Osteocyte (in vitro differentiated cells): ENCODE results near the gene TMEM232. TPM values are rescaled to one million over a fixed set of nuclear protein-coding genes. Genes with fewer than 3 reads are reported as not detected.

ENCODE experiments used
- DNase-seq: peaks from one replicate; pipeline ENCODE4 v3.0.0; 2021; ENCODE audit warnings: mixed read lengths; ENCODE audit not compliant: unreplicated experiment; ENCODE audit errors: extremely low spot score
- H3K27ac Mint-ChIP-seq: one replicate; pipeline ENCODE4 v1.8.0; 2021; ENCODE audit warnings: mild to moderate bottlenecking, mixed read lengths; ENCODE audit not compliant: unreplicated experiment
- H3K27me3 Mint-ChIP-seq: one replicate; pipeline ENCODE4 v1.8.0; 2021; ENCODE audit warnings: mixed read lengths; ENCODE audit not compliant: unreplicated experiment
- H3K36me3 Mint-ChIP-seq: one replicate; pipeline ENCODE4 v1.8.0; 2021; ENCODE audit warnings: mixed read lengths; ENCODE audit not compliant: unreplicated experiment
- H3K4me1 Mint-ChIP-seq: one replicate; pipeline ENCODE4 v1.8.0; 2021; ENCODE audit warnings: mixed read lengths; ENCODE audit not compliant: unreplicated experiment
- H3K4me3 Mint-ChIP-seq: one replicate; pipeline ENCODE4 v1.8.0; 2021; ENCODE audit warnings: mild to moderate bottlenecking, moderate library complexity, mixed read lengths; ENCODE audit not compliant: unreplicated experiment
- H3K9me3 Mint-ChIP-seq: one replicate; pipeline ENCODE4 v1.8.0; 2021; ENCODE audit warnings: mixed read lengths; ENCODE audit not compliant: unreplicated experiment
- CTCF ChIP-seq: fragments of 200-600 bp; sonication (generic); IDR thresholded peaks from 2 replicates; pipeline ENCODE4 v1.5.0; 2021; ENCODE audit warnings: antibody characterized with exemption, mild to moderate bottlenecking, moderate library complexity
- total RNA-seq: library from RNA; stranded (reverse); gene quantifications from 2 replicates; pipeline ENCODE4 v1.2.1, GENCODE V29; 2021

Gene TMEM232
- total RNA-seq, 1 donor from 2014 or later = 3.5 TPM

GRCh38 chr5:110638970-110639902 lies 87.2 kb downstream of the TMEM232 start:
- Mint-ChIP-seq H3K9me3 (peaks cover 17% of the 10 kb centered on the region), H3K36me3 (peaks cover 3% of the 10 kb centered on the region), H3K4me3 (no peak overlapping the region), H3K27ac (no peak overlapping the region), H3K27me3 (no peaks in the 10 kb centered on the region), H3K4me1 (peaks cover under 1% of the 10 kb centered on the region)
- no peak for DNase-seq
- no peak for TF ChIP-seq CTCF

DNA sequence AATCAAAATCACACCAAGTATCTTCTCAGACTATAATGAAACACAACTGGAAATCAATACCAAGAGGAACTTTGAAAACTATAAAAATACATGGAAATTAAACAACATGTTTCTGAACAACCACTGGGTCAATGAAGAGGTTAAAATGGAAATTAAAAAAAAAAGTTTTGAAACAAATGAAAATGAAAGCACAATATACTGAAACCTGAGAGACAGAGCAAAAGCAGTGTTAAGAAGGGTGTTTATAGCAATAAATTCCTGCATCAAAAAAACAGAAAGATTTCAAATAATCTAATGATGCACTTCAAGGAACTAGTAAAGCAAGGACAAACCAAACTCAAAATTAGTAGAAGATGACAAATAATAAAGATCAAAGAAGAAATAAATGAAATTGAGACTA lies 92.0 kb downstream of the TMEM232 start:
- DNase-seq = no peak
- no peak for TF ChIP-seq CTCF

DNA sequence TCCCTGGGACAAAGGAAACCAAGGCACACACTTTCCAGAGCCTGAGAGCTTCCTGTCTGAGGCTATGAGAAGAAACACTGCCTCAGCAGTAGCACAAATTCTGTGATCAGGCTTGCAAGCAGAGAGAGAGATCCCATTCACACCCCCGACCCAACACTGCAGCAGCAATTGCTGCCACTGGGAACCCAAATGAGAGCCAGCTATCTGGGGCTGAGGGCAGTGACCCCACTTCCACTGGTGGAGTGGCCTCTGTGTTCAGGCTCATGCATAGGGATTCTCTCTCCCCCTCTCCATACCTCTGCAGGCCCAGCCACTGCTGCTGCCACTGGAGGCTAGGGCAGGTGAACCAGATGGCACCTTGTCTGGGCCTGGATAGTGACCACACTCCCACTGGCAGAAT lies 95.2 kb downstream of the TMEM232 start:
- Mint-ChIP-seq H3K36me3 (peaks cover 3% of the 10 kb centered on the region), H3K27me3 (no peaks in the 10 kb centered on the region), H3K4me3 (no peak overlapping the region), H3K4me1 (peaks cover 6% of the 10 kb centered on the region), H3K27ac (no peak overlapping the region), H3K9me3 (peaks cover 33% of the 10 kb centered on the region)
- DNase-seq = no peak
- no peak for TF ChIP-seq CTCF

More for the DNA sequence above, 92.0 kb downstream of the TMEM232 start:
- Mint-ChIP-seq H3K4me1 (no peaks in the 10 kb centered on the region), H3K27ac (no peak overlapping the region), H3K4me3 (no peak overlapping the region), H3K36me3 (peaks cover 3% of the 10 kb centered on the region), H3K9me3 (peaks cover 33% of the 10 kb centered on the region), H3K27me3 (no peaks in the 10 kb centered on the region)

- Mint-ChIP-seq H3K27me3 (no peaks in the 10 kb centered on the region), H3K9me3 (peaks cover 27% of the 10 kb centered on the region), H3K36me3 (peaks cover 3% of the 10 kb centered on the region), H3K4me1 (peaks cover 6% of the 10 kb centered on the region), H3K27ac (no peak overlapping the region), H3K4me3 (no peak overlapping the region)
- no peak for DNase-seq
- no peak for TF ChIP-seq CTCF
Observed at GRCh38 chr5:110630350-110630749, 96.1 kb downstream of the TMEM232 start.

DNA sequence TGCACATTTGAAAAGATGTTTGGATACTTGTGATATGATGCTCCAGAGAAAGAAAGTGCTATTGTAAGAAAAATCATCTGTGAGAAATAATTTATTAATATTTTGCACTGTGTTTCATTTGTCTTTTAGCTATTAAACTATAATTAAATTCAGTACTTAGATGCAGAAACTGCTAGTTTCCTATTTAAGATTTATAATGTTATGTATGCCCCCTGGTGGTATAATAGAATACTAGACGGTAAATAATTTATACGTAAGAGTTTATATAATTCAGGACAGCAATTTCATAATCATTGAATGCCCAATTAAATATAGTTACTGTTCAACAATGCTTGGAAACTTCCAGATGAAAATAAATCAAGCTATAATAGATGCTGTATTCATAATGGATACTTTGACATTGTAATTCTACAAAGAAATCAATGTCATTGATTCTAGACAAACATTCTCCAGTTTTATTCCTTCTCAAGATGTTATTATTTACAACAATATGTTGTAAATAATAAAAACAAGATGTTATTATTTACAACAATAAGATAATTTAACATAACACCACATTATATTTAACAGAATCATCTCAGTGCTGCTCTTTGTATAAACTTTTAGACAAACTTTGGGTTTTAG lies 101.0 kb downstream of the TMEM232 start:
- TF ChIP-seq CTCF = peak; percentile 64
- Mint-ChIP-seq H3K27me3 (no peaks in the 10 kb centered on the region), H3K4me1 (peaks cover 25% of the 10 kb centered on the region), H3K36me3 (no peaks in the 10 kb centered on the region), H3K27ac (no peak overlapping the region), H3K4me3 (no peak overlapping the region), H3K9me3 (no peaks in the 10 kb centered on the region)
- DNase-seq = no peak
